DOHH2 (cell line): ENCODE measurements around the gene NEK10.

Source experiments
- H3F3A ChIP-seq: fragments of 200-600 bp; sonication (generic), shearing (Covaris generic); 2 replicates; pipeline ENCODE4 v1.6.0; 2016; ENCODE audit warnings: antibody characterized with exemption, mild to moderate bottlenecking; ENCODE audit not compliant: control insufficient read depth, insufficient read depth
- H3K27ac ChIP-seq: fragments of 200-600 bp; sonication (generic); 2 replicates; pipeline ENCODE4 v1.5.1; 2014; ENCODE audit warnings: low read depth, mild to moderate bottlenecking, low read length, moderate library complexity
- H3K27me3 ChIP-seq: fragments of 200-600 bp; sonication (generic); 2 replicates; pipeline ENCODE4 v1.6.1; 2014; ENCODE audit warnings: mild to moderate bottlenecking, low read length, mixed read lengths; ENCODE audit not compliant: control insufficient read depth
- H3K36me3 ChIP-seq: fragments of 200-600 bp; sonication (generic); 2 replicates; pipeline ENCODE4 v1.6.1; 2014; ENCODE audit warnings: mild to moderate bottlenecking, low read length, moderate library complexity, mixed read lengths; ENCODE audit not compliant: control insufficient read depth
- H3K4me1 ChIP-seq: fragments of 200-600 bp; sonication (generic); 2 replicates; pipeline ENCODE4 v1.6.1; 2014; ENCODE audit warnings: mild to moderate bottlenecking, low read length, mixed read lengths; ENCODE audit not compliant: control insufficient read depth
- H3K4me2 ChIP-seq: fragments of 200-600 bp; sonication (generic); 2 replicates; pipeline ENCODE4 v1.6.0; 2014; ENCODE audit warnings: mild to moderate bottlenecking, low read length, moderate library complexity
- H3K4me3 ChIP-seq: fragments of 200-600 bp; sonication (generic); 2 replicates; pipeline ENCODE4 v1.5.1; 2014; ENCODE audit warnings: mild to moderate bottlenecking, low read length, mixed read lengths
- H3K79me2 ChIP-seq: fragments of 200-600 bp; sonication (generic); 2 replicates; pipeline ENCODE4 v1.6.1; 2014; ENCODE audit warnings: mild to moderate bottlenecking, low read length, mixed read lengths; ENCODE audit not compliant: control insufficient read depth
- H3K9me2 ChIP-seq: fragments of 200-600 bp; sonication (generic); replicated peaks from 2 replicates; pipeline ENCODE4 v1.6.1; 2014; ENCODE audit warnings: mild to moderate bottlenecking, low read length, mixed read lengths; ENCODE audit not compliant: control insufficient read depth
- H3K9me3 ChIP-seq: fragments of 200-600 bp; sonication (generic); 2 replicates; pipeline ENCODE4 v1.6.1; 2014; ENCODE audit warnings: antibody characterized with exemption, low read length, mixed read lengths; ENCODE audit not compliant: control insufficient read depth, insufficient read depth
- H4K20me1 ChIP-seq: fragments of 200-600 bp; sonication (generic); 2 replicates; pipeline ENCODE4 v1.6.0; 2014; ENCODE audit warnings: low read depth, mild to moderate bottlenecking, antibody characterized with exemption, low read length, moderate library complexity; ENCODE audit not compliant: control insufficient read depth, insufficient read depth
- EZH2phosphoT487 ChIP-seq: fragments of 200-600 bp; sonication (generic); IDR thresholded peaks from 2 replicates; pipeline ENCODE4 v1.6.1; 2017; ENCODE audit warnings: borderline replicate concordance, mild to moderate bottlenecking, antibody characterized with exemption, low read length, moderate library complexity, mixed read lengths
- TF ChIP-seq, protein P1 (sequence below): fragments of 200-600 bp; sonication (generic); IDR thresholded peaks from one replicate; pipeline ENCODE4 v1.5.1; 2014; ENCODE audit warnings: antibody characterized with exemption, mild to moderate bottlenecking, low read depth, low read length; ENCODE audit not compliant: poor library complexity, severe bottlenecking

Gene NEK10

DNA sequence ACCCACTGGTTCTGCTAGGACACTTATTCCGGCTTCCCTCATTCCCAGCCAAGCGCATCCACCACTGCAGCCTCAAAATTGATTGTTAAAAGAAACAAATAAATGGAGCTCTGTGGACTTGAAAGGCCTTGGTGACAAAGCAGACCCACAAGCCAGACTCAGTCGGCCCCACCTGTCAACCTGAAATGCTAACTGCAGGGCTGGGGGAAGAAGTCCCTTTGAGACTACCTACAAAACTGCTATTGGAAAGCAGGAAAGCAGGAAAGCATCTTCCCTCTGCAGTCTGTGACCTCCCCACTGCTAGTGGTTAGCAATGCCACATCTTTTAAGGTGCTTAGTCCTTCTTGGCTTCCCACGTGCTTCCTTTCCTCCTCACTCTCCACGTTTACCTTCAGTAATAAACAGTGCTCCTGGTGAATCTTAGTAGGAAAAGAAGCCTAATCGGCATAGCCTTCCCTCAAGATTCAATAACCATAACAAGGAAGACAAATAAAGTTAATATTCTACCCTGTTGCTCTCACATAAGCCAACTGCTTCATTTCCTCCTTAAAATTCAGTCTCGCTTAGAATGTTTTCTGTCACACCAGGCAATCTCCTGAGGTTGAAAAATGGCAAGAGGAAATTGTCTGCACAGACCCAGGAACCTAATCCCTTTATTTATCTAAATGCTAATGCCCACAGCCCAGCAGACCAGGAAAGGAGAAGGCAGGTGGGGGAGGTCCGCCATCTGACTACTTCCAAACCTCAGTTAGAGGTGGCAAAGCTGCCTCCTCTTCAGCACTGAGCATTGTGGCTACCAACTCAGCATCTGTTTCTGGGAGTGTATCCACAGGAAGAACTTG lies 296.2 kb downstream of the NEK10 start:
- Histone ChIP-seq H3K36me3 (no peaks in the 10 kb centered on the region), H3K79me2 (no peaks in the 10 kb centered on the region), H3K27ac (no peak overlapping the region), H3K9me3 (no peaks in the 10 kb centered on the region), H3K27me3 (no peaks in the 10 kb centered on the region), H3K9me2 (no peaks in the 10 kb centered on the region), H3K4me1 (no peaks in the 10 kb centered on the region), H3K4me2 (no peak overlapping the region), H4K20me1 (no peaks in the 10 kb centered on the region), H3K4me3 (no peak overlapping the region), H3F3A (no peaks in the 10 kb centered on the region)
- no peak for TF ChIP-seq EZH2phosphoT487
- TF ChIP-seq, protein P1, sequence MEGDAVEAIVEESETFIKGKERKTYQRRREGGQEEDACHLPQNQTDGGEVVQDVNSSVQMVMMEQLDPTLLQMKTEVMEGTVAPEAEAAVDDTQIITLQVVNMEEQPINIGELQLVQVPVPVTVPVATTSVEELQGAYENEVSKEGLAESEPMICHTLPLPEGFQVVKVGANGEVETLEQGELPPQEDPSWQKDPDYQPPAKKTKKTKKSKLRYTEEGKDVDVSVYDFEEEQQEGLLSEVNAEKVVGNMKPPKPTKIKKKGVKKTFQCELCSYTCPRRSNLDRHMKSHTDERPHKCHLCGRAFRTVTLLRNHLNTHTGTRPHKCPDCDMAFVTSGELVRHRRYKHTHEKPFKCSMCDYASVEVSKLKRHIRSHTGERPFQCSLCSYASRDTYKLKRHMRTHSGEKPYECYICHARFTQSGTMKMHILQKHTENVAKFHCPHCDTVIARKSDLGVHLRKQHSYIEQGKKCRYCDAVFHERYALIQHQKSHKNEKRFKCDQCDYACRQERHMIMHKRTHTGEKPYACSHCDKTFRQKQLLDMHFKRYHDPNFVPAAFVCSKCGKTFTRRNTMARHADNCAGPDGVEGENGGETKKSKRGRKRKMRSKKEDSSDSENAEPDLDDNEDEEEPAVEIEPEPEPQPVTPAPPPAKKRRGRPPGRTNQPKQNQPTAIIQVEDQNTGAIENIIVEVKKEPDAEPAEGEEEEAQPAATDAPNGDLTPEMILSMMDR: no peak

DNA sequence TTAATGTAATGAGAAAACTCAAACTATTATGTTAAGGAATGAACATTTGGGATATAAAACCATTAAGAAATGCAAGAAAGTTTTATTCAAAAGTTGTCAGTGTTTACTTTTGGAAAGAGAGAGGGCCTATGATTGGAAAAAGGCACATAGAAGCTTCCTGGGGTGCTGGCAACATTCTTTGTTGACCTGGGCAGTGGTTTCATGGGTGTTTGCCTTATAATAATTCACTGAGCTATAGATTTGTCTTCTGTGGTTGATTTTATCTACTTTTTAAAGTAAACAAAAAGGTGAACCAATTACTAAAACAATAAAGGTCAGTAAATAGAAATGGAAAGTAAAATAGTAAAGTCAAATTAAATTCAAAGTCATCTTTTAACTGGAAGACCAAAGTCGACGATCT lies 308.8 kb downstream of the NEK10 start:
- Histone ChIP-seq H3K9me3 (no peaks in the 10 kb centered on the region), H3K79me2 (no peaks in the 10 kb centered on the region), H3K4me1 (no peaks in the 10 kb centered on the region), H3K4me2 (no peak overlapping the region), H3K9me2 (no peaks in the 10 kb centered on the region), H3F3A (no peaks in the 10 kb centered on the region), H3K27me3 (no peaks in the 10 kb centered on the region; the same call in 1 of the 2 replicates), H3K27ac (no peak overlapping the region), H4K20me1 (no peaks in the 10 kb centered on the region), H3K4me3 (no peak overlapping the region), H3K36me3 (no peaks in the 10 kb centered on the region)
- TF ChIP-seq EZH2phosphoT487: no peak
- TF ChIP-seq, protein P1: no peak
